ENCODE measurements around the gene GPR146. TPM values are rescaled to one million over a fixed set of nuclear protein-coding genes. Genes with fewer than 3 reads are reported as not detected.

GPR146 gene
- total RNA-seq, 2 experiments from 2014 or later: 9.9 to 13.7 TPM

DNA sequence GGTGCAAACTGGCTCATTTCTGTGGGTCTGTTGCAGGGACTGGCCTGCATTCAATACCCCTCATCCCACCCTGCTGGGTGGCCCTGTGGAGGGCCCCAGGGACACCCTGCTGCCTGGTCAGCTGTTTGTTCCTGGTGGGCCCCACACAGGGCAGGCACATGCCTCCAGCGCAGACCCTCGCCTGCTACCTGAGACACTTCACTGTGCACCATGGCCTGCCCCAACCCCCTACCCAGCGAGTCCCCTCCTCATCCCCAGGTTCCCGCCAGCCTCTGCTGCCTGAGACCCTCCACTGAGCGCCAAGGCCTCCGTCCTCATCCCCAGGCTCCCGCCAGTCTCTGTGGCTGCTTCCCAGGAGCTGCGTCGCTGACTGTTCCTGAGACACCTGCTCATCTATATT is 16.8 kb downstream of the GPR146 start:
- TF ChIP-seq, protein P1, sequence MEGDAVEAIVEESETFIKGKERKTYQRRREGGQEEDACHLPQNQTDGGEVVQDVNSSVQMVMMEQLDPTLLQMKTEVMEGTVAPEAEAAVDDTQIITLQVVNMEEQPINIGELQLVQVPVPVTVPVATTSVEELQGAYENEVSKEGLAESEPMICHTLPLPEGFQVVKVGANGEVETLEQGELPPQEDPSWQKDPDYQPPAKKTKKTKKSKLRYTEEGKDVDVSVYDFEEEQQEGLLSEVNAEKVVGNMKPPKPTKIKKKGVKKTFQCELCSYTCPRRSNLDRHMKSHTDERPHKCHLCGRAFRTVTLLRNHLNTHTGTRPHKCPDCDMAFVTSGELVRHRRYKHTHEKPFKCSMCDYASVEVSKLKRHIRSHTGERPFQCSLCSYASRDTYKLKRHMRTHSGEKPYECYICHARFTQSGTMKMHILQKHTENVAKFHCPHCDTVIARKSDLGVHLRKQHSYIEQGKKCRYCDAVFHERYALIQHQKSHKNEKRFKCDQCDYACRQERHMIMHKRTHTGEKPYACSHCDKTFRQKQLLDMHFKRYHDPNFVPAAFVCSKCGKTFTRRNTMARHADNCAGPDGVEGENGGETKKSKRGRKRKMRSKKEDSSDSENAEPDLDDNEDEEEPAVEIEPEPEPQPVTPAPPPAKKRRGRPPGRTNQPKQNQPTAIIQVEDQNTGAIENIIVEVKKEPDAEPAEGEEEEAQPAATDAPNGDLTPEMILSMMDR (IDR thresholded peaks at IDR 0.05): no peak
- Histone ChIP-seq H3K36me3 (ENCODE audit: insufficient read depth, low read length) (no peaks in the 10 kb centered on the region), H3K27ac (ENCODE audit: low read depth in 1 of 2, low read length in 2 of 2) (no peak overlapping the region), H3K4me1 (ENCODE audit: insufficient read depth, low read length) (peaks cover 39% of the 10 kb centered on the region), H3K9me3 (ENCODE audit: control insufficient read depth in 1 of 2, insufficient read depth in 1 of 2, low read length in 2 of 2) (no peaks in the 10 kb centered on the region), H3K4me3 (ENCODE audit: low read length) (no peak overlapping the region), H3K27me3 (ENCODE audit: control insufficient read depth in 1 of 2, insufficient read depth in 2 of 2, low read length in 2 of 2) (peaks cover 0 to under 1% of the 10 kb centered on the region in 2 experiments)
- Mint-ChIP-seq H3K4me3 (no peak overlapping the region), H3K9me3 (no peaks in the 10 kb centered on the region), H3K4me1 (ENCODE audit: low read depth) (peaks cover 30% of the 10 kb centered on the region), H3K27ac (no peak overlapping the region), H3K27me3 (no peaks in the 10 kb centered on the region), H3K36me3 (ENCODE audit: low read depth) (peaks cover 12% of the 10 kb centered on the region)
- intact Hi-C loops (cut with DNase I, micrococcal nuclease): no loop called here
- POLR2A ChIA-PET: interaction anchor here (1.0 kb wide), 1 partner anchor 86 kb away, joined by 4 read pairs; the partner anchor contains the start of gene COX19
- CTCF ChIA-PET: interaction anchor here (1.0 to 7.6 kb wide), 2 partner anchors 17 to 66 kb away, joined by 3 to 220 read pairs; partner anchors contain the start of gene GPR146
- no peak for ATAC-seq (ENCODE audit: poor library complexity)
- no peak for DNase-seq

DNA sequence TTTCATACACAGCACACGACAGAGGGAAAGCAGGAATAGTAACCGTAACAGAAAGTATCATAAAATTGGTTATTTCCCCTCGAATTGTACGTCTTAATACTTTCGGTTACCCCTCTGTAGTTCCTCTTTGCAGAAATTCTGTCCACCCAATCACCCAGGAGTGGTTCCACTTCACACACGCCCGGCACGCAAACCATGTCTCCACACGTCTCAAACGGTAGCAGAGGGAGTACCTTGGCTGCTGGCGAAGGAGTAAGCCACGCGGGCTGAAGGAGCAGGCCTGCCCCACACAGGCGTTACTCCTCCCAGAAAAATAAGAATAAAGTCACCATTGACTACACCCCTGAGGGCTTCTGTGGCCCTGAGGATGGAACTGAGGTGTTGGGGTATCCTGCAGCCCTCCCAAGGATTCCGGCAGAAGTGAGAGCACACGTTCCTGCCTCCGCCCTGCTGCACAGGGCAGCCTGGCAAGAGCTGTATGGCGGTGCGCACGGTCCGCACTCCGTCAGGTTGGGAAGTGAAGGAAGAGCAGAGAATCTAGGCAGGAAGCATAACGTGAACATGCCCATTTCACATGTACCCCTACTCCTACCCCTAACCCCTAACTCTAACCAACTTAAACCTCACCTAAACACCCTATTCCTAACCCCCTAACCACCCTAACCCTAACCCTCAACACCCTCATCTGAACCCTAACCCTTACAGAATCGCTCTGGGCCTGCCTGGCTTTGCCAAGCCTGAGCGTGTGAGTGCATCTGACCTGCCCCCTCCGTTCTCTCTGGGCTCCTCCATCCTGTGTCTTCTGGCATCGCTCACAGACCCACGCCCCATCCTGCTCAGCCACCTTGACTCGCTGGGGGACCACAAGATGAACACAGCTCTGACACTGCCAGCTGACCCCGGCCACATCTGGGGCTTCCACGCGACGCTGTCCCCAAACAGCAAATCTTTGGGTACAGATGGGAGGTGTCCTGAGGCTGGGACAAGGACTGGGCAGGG is 18.2 kb downstream of the GPR146 start:
- no peak overlapping the region for H3K4me3 ChIP-seq (ENCODE audit: low read length)
- DNase-seq: peak in 2 of 14 experiments; percentile 52 to 66
- Mint-ChIP-seq H3K4me1 (ENCODE audit: low read depth) (peaks cover 30% of the 10 kb centered on the region), H3K36me3 (ENCODE audit: low read depth) (peaks cover 12% of the 10 kb centered on the region), H3K9me3 (no peaks in the 10 kb centered on the region), H3K27ac (no peak overlapping the region), H3K27me3 (no peaks in the 10 kb centered on the region), H3K4me3 (peak overlapping the region; percentile 2)
- no peak for ATAC-seq (ENCODE audit: poor library complexity)
- no peaks in the 10 kb centered on the region for H3K9me3 ChIP-seq (ENCODE audit: control insufficient read depth in 1 of 2, insufficient read depth in 1 of 2, low read length in 2 of 2)
- intact Hi-C loops (cut with DNase I, micrococcal nuclease): no loop called here
- H3K27me3 ChIP-seq (ENCODE audit: control insufficient read depth in 1 of 2, insufficient read depth in 2 of 2, low read length in 2 of 2): peaks cover 0 to 4% of the 10 kb centered on the region in 2 experiments
- CTCF ChIA-PET: interaction anchor here (7.6 kb wide), 1 partner anchor 68 kb away, joined by 220 read pairs; no protein-coding TSS in a partner anchor
- TF ChIP-seq, protein P1 (IDR thresholded peaks at IDR 0.05): no peak
- POLR2A ChIA-PET: no interaction called here
- H3K27ac ChIP-seq (ENCODE audit: low read depth in 1 of 2, low read length in 2 of 2): no peak overlapping the region
- H3K36me3 ChIP-seq (ENCODE audit: insufficient read depth, low read length): no peaks in the 10 kb centered on the region
- peaks cover 38% of the 10 kb centered on the region for H3K4me1 ChIP-seq (ENCODE audit: insufficient read depth, low read length)

DNA sequence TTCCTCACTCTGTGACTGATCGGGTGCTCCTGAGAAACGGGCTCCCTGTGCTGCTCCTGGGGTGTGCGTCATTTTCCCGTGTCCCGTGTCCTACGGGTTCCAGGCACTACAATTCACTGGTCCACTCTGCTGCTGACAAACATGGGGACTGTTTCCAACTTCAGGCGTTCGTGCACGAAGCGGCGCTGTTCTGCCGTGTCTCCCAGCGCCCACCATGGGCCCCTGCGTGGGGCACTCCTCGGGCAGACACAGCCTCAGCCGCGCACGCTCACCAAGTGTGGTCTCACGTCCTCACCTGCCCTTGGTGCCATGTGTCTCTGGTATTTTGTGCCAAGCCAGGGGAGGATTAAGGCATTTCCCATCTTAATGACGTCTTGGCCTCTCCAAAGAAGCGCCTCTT is 19.0 kb downstream of the GPR146 start:
- Histone ChIP-seq H3K4me3 (ENCODE audit: low read length) (no peak overlapping the region), H3K4me1 (ENCODE audit: insufficient read depth, low read length) (peaks cover 35% of the 10 kb centered on the region), H3K36me3 (ENCODE audit: insufficient read depth, low read length) (no peaks in the 10 kb centered on the region), H3K27me3 (ENCODE audit: control insufficient read depth in 1 of 2, insufficient read depth in 2 of 2, low read length in 2 of 2) (peaks cover 0 to 4% of the 10 kb centered on the region in 2 experiments), H3K9me3 (ENCODE audit: control insufficient read depth in 1 of 2, insufficient read depth in 1 of 2, low read length in 2 of 2) (no peaks in the 10 kb centered on the region), H3K27ac (ENCODE audit: low read depth in 1 of 2, low read length in 2 of 2) (no peak overlapping the region)
- no peak overlapping the region for H3K27ac Mint-ChIP-seq
- H3K4me1 Mint-ChIP-seq (ENCODE audit: low read depth): peaks cover 27% of the 10 kb centered on the region
- H3K4me3 Mint-ChIP-seq: no peak overlapping the region
- H3K9me3 Mint-ChIP-seq: no peaks in the 10 kb centered on the region
- H3K27me3 Mint-ChIP-seq: no peaks in the 10 kb centered on the region
- ATAC-seq (ENCODE audit: poor library complexity) (no peak), DNase-seq (no peak)
- ChIA-PET CTCF (interaction anchor here (7.6 kb wide), 1 partner anchor 68 kb away, joined by 220 read pairs; no protein-coding TSS in a partner anchor), POLR2A (no interaction called here)
- TF ChIP-seq, protein P1 (IDR thresholded peaks at IDR 0.05): no peak
- peaks cover 7% of the 10 kb centered on the region for H3K36me3 Mint-ChIP-seq (ENCODE audit: low read depth)
- intact Hi-C loops (cut with DNase I, micrococcal nuclease): no loop called here

Data from CD4-positive, alpha-beta T cell (primary cell).